ENCODE results near the gene IRF2BPL. TPM values are rescaled to one million over a fixed set of nuclear protein-coding genes. Genes with fewer than 3 reads are reported as not detected.

Gene IRF2BPL
- total RNA-seq, 1 experiment from 2014 or later, result 74.6 TPM

DNA sequence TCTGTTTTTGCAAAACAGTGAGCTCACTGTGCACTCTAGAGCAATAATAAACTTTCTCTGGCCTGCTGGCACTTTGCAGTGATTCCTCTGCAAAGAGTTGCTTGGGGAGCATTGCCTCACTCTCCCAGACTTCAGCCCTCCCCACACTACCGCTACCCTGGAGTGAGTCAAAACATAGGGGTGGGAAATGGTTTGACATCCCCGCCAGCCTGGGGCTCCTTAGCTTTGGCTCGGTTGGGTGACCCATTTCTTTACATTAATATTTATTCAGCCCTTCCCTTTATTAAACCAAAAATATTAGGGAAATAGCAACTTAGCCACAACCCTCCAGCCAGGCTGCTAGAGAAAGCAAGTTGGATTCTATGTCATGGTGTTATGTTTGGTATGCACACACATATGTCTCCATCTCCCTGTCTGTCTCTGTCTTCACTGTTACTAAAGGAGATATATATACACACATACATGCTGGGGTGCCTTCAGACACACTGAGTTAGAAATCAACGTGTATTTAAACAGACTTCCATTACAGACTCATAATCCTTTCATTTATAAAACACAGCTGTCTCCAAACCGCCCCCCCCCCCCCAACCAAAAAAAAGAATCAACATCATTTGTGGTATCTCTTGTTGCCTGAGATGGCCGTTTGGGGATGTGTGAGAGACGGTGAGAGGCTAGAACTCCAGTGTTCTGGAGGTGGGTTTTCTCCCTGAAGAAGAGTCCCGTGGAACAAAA is 3.4 kb upstream of the IRF2BPL start:
- no peaks in the 10 kb centered on the region for H3K27me3 ChIP-seq (ENCODE audit: insufficient read depth, low read length)
- H3K4me2 ChIP-seq (ENCODE audit: low read length), result no peak overlapping the region
- no peak overlapping the region for H2AFZ ChIP-seq (ENCODE audit: low read depth, low read length, poor library complexity, severe bottlenecking)
- peaks cover 9% of the 10 kb centered on the region; the same call in 1 of the 2 replicates for H3K79me2 ChIP-seq (ENCODE audit: insufficient read depth, low read length)
- ChIA-PET RAD21 (ENCODE audit: low non-redundant PET in 1 of 2, low total read pairs in 2 of 2, uncharacterized antibody in 2 of 2, unreplicated experiment in 2 of 2) (no interaction called here), POLR2A (interaction anchor here (1.1 to 1.5 kb wide), 2 partner anchors 8 to 70 kb away, joined by 3 to 4 read pairs; no protein-coding TSS in a partner anchor), CTCF (no interaction called here)
- ATAC-seq (no peak), DNase-seq (ENCODE audit: low read depth, low spot score) (no peak)
- H3K27ac ChIP-seq (ENCODE audit: low read depth, low read length), result peak overlapping the region; percentile 95
- peaks cover 53 to 57% of the 10 kb centered on the region in 2 experiments for H3K4me1 ChIP-seq (ENCODE audit: control insufficient read depth in 1 of 2, insufficient read depth in 2 of 2, low read length in 2 of 2)
- H3K36me3 ChIP-seq (ENCODE audit: control insufficient read depth in 1 of 2, insufficient read depth in 2 of 2, low read length in 2 of 2), result no peaks in the 10 kb centered on the region
- H3K9me3 ChIP-seq (ENCODE audit: control insufficient read depth in 1 of 2, insufficient read depth in 1 of 2, low read depth in 1 of 2, low read length in 2 of 2), result no peaks in the 10 kb centered on the region
- H3K9me2 ChIP-seq (ENCODE audit: insufficient read depth), result no peaks in the 10 kb centered on the region
- no peaks in the 10 kb centered on the region for H4K20me1 ChIP-seq (ENCODE audit: insufficient read depth)
- peak; percentile 21 for TF ChIP-seq POLR2A (IDR thresholded peaks at IDR 0.05; ENCODE audit: borderline replicate concordance, extremely low read depth, insufficient read depth, insufficient read length)
- TF ChIP-seq CEBPB (IDR thresholded peaks at IDR 0.05; ENCODE audit: low read depth), result no peak
- BruUV-seq (replicated peaks), result no TSS peak
- peak overlapping the region; percentile 72; the same call in 1 of the 2 replicates for H3K9ac ChIP-seq (ENCODE audit: low read length)
- intact Hi-C loops (cut with micrococcal nuclease), result no loop called here
- H3K4me3 ChIP-seq (replicated peaks in 1 of 2; ENCODE audit: low read depth in 1 of 2, low read length in 2 of 2), result no peak overlapping the region

DNA sequence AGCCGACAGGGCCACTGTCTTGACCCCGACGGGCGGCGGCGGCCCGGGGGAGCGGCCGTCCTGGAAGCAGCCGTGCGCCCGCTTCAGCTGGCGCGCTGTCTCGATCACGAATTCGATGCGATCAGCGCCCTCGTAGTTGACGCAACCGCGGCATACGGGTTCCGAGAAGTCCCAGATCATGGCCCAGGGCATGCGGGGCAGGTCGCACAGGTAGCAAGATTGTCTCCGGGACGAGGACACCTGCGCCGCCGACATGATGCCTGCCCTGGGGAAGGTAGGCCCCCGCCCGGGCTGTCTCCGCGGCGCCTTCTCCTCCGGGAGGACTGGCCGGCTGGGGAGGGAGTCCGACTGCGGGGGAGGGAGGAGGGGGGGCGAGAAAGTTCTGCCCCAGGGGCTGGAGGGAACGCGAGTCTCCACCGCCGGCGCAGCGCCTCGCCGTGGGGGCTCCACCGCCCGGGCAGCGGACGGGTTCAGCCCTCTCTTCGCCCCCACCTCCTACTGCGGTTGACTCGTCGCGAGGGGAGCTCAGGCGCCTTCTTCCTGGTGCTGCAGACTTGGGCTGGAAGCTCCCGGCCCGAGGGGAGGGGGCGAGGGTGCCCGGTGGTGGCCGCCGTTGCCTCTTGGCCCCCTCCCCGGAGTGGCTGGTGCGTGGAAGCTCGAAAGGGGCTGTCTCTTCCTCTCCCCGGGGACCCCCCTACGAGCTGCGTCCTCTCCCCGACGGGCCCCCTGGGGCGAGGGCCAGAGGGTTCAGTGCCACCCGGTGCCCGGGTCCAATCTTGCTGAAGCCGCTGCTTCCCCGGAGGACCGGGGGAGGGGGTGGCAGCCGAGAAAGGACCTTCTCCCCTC is 747 bp downstream of the IRF2BPL start:
- intact Hi-C loops (cut with micrococcal nuclease), result loop anchor here (2.0 to 10.0 kb wide), 2 partner anchors 71 to 113 kb away; no protein-coding TSS in a partner anchor
- TSS peak; percentile 42 for BruUV-seq (replicated peaks)
- ChIA-PET CTCF (interaction anchor here (1.4 to 1.7 kb wide), 2 partner anchors 109 to 152 kb away, joined by 4 to 5 read pairs; no protein-coding TSS in a partner anchor), POLR2A (interaction anchor here (1.0 to 2.8 kb wide), 5 partner anchors 13 to 74 kb away, joined by 3 to 14 read pairs (median 10); no protein-coding TSS in a partner anchor), RAD21 (ENCODE audit: low non-redundant PET in 1 of 2, low total read pairs in 2 of 2, uncharacterized antibody in 2 of 2, unreplicated experiment in 2 of 2) (interaction anchor here in 1 of 2 experiments (0.7 to 1.9 kb wide), 3 partner anchors 25 to 121 kb away, joined by 3 to 5 read pairs (median 5); no protein-coding TSS in a partner anchor)
- no peaks in the 10 kb centered on the region for H3K27me3 ChIP-seq (ENCODE audit: insufficient read depth, low read length)
- peak overlapping the region; percentile 100 for H3K27ac ChIP-seq (ENCODE audit: low read depth, low read length)
- peak; percentile 37 for ATAC-seq
- peak; percentile 66 for TF ChIP-seq POLR2AphosphoS5 (IDR thresholded peaks at IDR 0.05; ENCODE audit: low read depth, low read length)
- no peak for TF ChIP-seq FOSL1 (IDR thresholded peaks at IDR 0.05; ENCODE audit: low read depth)
- peak; percentile 38 for TF ChIP-seq TCF7L2 (IDR thresholded peaks at IDR 0.05; ENCODE audit: borderline replicate concordance, extremely low read depth, insufficient read depth, insufficient read length)
- TF ChIP-seq ZFX (IDR thresholded peaks at IDR 0.05), result no peak
- TF ChIP-seq, protein P1, sequence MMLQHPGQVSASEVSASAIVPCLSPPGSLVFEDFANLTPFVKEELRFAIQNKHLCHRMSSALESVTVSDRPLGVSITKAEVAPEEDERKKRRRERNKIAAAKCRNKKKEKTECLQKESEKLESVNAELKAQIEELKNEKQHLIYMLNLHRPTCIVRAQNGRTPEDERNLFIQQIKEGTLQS (IDR thresholded peaks at IDR 0.05), result no peak
- no peak for TF ChIP-seq POLR2A (IDR thresholded peaks at IDR 0.05; ENCODE audit: borderline replicate concordance, extremely low read depth, insufficient read depth, insufficient read length)
- TF ChIP-seq, protein P2, sequence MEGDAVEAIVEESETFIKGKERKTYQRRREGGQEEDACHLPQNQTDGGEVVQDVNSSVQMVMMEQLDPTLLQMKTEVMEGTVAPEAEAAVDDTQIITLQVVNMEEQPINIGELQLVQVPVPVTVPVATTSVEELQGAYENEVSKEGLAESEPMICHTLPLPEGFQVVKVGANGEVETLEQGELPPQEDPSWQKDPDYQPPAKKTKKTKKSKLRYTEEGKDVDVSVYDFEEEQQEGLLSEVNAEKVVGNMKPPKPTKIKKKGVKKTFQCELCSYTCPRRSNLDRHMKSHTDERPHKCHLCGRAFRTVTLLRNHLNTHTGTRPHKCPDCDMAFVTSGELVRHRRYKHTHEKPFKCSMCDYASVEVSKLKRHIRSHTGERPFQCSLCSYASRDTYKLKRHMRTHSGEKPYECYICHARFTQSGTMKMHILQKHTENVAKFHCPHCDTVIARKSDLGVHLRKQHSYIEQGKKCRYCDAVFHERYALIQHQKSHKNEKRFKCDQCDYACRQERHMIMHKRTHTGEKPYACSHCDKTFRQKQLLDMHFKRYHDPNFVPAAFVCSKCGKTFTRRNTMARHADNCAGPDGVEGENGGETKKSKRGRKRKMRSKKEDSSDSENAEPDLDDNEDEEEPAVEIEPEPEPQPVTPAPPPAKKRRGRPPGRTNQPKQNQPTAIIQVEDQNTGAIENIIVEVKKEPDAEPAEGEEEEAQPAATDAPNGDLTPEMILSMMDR (IDR thresholded peaks at IDR 0.05 in 2 of 3, conservative IDR thresholded peaks at IDR 0.05 in 1 of 3; ENCODE audit: borderline replicate concordance in 1 of 3, insufficient read depth in 1 of 3, low read depth in 2 of 3, low read length in 2 of 3), result peak in 1 of 3 experiments; percentile 21; a peak in 1 of 6 replicates
- peaks cover 73 to 75% of the 10 kb centered on the region in 2 experiments for H3K4me1 ChIP-seq (ENCODE audit: control insufficient read depth in 1 of 2, insufficient read depth in 2 of 2, low read length in 2 of 2)
- peaks cover 40% of the 10 kb centered on the region for H3K79me2 ChIP-seq (ENCODE audit: insufficient read depth, low read length)
- H3K4me3 ChIP-seq (replicated peaks in 1 of 2; ENCODE audit: low read depth in 1 of 2, low read length in 2 of 2), result peak overlapping the region; percentile 61 to 89
- H3K4me2 ChIP-seq (ENCODE audit: low read length), result peak overlapping the region; percentile 98
- peaks cover 7% of the 10 kb centered on the region; the same call in 1 of the 2 replicates for H4K20me1 ChIP-seq (ENCODE audit: insufficient read depth)
- H3K9me2 ChIP-seq (ENCODE audit: insufficient read depth), result no peaks in the 10 kb centered on the region
- H3K9ac ChIP-seq (ENCODE audit: low read length), result peak overlapping the region; percentile 96
- DNase-seq (ENCODE audit: low read depth, low spot score), result no peak
- H2AFZ ChIP-seq (ENCODE audit: low read depth, low read length, poor library complexity, severe bottlenecking), result no peak overlapping the region
- H3K9me3 ChIP-seq (ENCODE audit: control insufficient read depth in 1 of 2, insufficient read depth in 1 of 2, low read depth in 1 of 2, low read length in 2 of 2), result no peaks in the 10 kb centered on the region
- H3K36me3 ChIP-seq (ENCODE audit: control insufficient read depth in 1 of 2, insufficient read depth in 2 of 2, low read length in 2 of 2), result peaks cover 3 to 13% of the 10 kb centered on the region in 2 experiments; a peak in 1 of 4 replicates
